ENCODE measurements around the gene PFDN6. TPM values are rescaled to one million over a fixed set of nuclear protein-coding genes. Genes with fewer than 3 reads are reported as not detected.

Gene PFDN6
- total and polyA plus RNA-seq, 9 of the 15 experiments (the other 6 are each of a cell fraction or from before 2014, with no cell fraction given): 6.8 to 475 (median 216) TPM

DNA sequence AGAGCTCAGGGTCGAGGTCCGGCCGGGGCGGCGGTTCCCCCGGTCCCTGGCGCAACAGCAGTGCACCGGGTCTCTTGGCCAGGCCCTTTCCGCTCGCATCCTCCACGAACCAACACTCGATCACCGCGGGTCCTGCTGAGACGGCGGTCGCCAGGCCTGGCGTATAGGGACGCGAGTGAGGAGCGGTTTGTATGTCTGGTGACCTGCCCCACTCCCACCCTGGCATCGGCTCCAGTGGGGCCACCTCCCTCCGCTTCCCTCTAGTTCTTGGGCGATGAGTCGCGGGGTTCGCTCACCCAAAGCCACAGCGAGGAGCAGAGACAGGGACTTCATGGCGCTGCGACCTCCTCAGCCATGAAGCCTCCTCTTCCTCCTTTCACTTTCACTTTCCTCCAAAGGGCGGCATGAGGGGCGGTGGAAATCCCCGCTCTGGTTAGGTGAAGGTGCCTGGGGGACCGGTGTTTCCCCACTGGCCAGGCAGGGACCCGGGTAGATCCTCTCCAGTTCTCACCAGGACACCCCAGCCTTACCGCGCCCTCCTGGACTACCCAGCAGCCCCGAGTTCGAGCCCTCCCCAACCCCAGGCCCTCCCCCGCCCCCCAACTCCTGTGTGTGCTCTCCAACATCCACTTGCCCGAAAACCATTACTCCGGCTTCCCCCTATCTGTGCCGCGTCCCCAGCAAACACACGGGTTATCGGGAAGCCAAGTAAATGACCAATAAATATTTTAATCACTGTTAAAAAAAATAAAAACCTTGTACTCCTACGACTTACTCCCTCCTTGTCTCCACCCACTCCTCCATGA, 24.5 kb downstream of the PFDN6 start, which contains the start of gene TAPBP (continued):
- TF ChIP-seq, protein P1, sequence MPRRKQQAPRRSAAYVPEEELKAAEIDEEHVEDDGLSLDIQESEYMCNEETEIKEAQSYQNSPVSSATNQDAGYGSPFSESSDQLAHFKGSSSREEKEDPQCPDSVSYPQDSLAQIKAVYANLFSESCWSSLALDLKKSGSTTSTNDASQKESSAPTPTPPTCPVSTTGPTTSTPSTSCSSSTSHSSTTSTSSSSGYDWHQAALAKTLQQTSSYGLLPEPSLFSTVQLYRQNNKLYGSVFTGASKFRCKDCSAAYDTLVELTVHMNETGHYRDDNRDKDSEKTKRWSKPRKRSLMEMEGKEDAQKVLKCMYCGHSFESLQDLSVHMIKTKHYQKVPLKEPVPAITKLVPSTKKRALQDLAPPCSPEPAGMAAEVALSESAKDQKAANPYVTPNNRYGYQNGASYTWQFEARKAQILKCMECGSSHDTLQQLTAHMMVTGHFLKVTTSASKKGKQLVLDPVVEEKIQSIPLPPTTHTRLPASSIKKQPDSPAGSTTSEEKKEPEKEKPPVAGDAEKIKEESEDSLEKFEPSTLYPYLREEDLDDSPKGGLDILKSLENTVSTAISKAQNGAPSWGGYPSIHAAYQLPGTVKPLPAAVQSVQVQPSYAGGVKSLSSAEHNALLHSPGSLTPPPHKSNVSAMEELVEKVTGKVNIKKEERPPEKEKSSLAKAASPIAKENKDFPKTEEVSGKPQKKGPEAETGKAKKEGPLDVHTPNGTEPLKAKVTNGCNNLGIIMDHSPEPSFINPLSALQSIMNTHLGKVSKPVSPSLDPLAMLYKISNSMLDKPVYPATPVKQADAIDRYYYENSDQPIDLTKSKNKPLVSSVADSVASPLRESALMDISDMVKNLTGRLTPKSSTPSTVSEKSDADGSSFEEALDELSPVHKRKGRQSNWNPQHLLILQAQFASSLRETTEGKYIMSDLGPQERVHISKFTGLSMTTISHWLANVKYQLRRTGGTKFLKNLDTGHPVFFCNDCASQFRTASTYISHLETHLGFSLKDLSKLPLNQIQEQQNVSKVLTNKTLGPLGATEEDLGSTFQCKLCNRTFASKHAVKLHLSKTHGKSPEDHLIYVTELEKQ (CRISPR knock-in tag; IDR thresholded peaks at IDR 0.05): no peak
- TF ChIP-seq ETV1 (tag; conservative IDR thresholded peaks at IDR 0.05; ENCODE audit: low read depth) (no peak), HNRNPLL (IDR thresholded peaks at IDR 0.05; ENCODE audit: low read depth, low read length, poor library complexity, severe bottlenecking) (no peak), ZNF184 (CRISPR knock-in tag; IDR thresholded peaks at IDR 0.05) (no peak), PHTF2 (CRISPR knock-in tag; IDR thresholded peaks at IDR 0.05) (no peak), ZKSCAN1 (IDR thresholded peaks at IDR 0.05; ENCODE audit: low read depth, low read length) (no peak), ZNF12 (CRISPR knock-in tag; IDR thresholded peaks at IDR 0.05) (no peak), SIX5 (IDR thresholded peaks at IDR 0.05; ENCODE audit: borderline replicate concordance in 1 of 2, insufficient read depth in 1 of 2, low read depth in 1 of 2, low read length in 2 of 2) (no peak), CBX8 (IDR thresholded peaks at IDR 0.05; ENCODE audit: borderline replicate concordance, extremely low read depth, low read depth, low read length, poor library complexity, severe bottlenecking) (no peak)
- TF ChIP-seq, protein P2, sequence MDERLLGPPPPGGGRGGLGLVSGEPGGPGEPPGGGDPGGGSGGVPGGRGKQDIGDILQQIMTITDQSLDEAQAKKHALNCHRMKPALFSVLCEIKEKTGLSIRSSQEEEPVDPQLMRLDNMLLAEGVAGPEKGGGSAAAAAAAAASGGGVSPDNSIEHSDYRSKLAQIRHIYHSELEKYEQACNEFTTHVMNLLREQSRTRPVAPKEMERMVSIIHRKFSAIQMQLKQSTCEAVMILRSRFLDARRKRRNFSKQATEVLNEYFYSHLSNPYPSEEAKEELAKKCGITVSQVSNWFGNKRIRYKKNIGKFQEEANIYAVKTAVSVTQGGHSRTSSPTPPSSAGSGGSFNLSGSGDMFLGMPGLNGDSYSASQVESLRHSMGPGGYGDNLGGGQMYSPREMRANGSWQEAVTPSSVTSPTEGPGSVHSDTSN (CRISPR knock-in tag; IDR thresholded peaks at IDR 0.05; ENCODE audit: low read depth): no peak
- TF ChIP-seq, protein P2 (tag; conservative IDR thresholded peaks at IDR 0.05; ENCODE audit: low read depth): no peak
- TF ChIP-seq, protein P3, sequence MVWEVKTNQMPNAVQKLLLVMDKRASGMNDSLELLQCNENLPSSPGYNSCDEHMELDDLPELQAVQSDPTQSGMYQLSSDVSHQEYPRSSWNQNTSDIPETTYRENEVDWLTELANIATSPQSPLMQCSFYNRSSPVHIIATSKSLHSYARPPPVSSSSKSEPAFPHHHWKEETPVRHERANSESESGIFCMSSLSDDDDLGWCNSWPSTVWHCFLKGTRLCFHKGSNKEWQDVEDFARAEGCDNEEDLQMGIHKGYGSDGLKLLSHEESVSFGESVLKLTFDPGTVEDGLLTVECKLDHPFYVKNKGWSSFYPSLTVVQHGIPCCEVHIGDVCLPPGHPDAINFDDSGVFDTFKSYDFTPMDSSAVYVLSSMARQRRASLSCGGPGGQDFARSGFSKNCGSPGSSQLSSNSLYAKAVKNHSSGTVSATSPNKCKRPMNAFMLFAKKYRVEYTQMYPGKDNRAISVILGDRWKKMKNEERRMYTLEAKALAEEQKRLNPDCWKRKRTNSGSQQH (CRISPR knock-in tag; IDR thresholded peaks at IDR 0.05): no peak

Measured in K562 (cell line).